ENCODE results near the gene MBNL1.

MBNL1 gene

GRCh38 chr3:152390647-152391046, 121.9 kb downstream of the MBNL1 start:
- Histone ChIP-seq H3K79me2 (ENCODE audit: insufficient read depth, low read length) (peaks cover 100% of the 10 kb centered on the region), H3K9ac (ENCODE audit: low read depth, low read length) (no peak overlapping the region), H3K4me2 (ENCODE audit: insufficient read depth, low read length) (no peak overlapping the region), H3K9me3 (ENCODE audit: insufficient read depth, low read length, severe bottlenecking) (no peaks in the 10 kb centered on the region), H3K27me3 (ENCODE audit: insufficient read depth, low read length, poor library complexity) (no peaks in the 10 kb centered on the region), H3K4me3 (ENCODE audit: low read depth in 1 of 2, low read length in 2 of 2) (no peak overlapping the region), H3K4me1 (ENCODE audit: insufficient read depth, low read length) (no peaks in the 10 kb centered on the region), H2AFZ (ENCODE audit: low read depth, low read length) (no peak overlapping the region), H4K20me1 (ENCODE audit: insufficient read depth, low read length) (peaks cover 68% of the 10 kb centered on the region), H3K27ac (ENCODE audit: low read length) (no peak overlapping the region), H3K36me3 (ENCODE audit: insufficient read depth, low read length) (peaks cover 39% of the 10 kb centered on the region)
- DNase-seq, result no peak
- TF ChIP-seq CTCF (IDR thresholded peaks at IDR 0.05; ENCODE audit: borderline replicate concordance, extremely low read depth, low read length, poor library complexity, severe bottlenecking) (no peak), EZH2 (IDR thresholded peaks at IDR 0.05; ENCODE audit: borderline replicate concordance, low read depth, low read length, severe bottlenecking) (no peak)
- ATAC-seq (ENCODE audit: insufficient read depth, low read depth), result peak; percentile 32; the same call in 1 of the 3 replicates

GRCh38 chr3:152391671-152392070, 122.9 kb downstream of the MBNL1 start:
- no peaks in the 10 kb centered on the region for H3K4me1 ChIP-seq (ENCODE audit: insufficient read depth, low read length)
- peaks cover 100% of the 10 kb centered on the region for H3K79me2 ChIP-seq (ENCODE audit: insufficient read depth, low read length)
- H3K9ac ChIP-seq (ENCODE audit: low read depth, low read length), result no peak overlapping the region
- no peak overlapping the region for H3K27ac ChIP-seq (ENCODE audit: low read length)
- peaks cover 47% of the 10 kb centered on the region for H3K36me3 ChIP-seq (ENCODE audit: insufficient read depth, low read length)
- H3K9me3 ChIP-seq (ENCODE audit: insufficient read depth, low read length, severe bottlenecking), result no peaks in the 10 kb centered on the region
- peaks cover 69% of the 10 kb centered on the region for H4K20me1 ChIP-seq (ENCODE audit: insufficient read depth, low read length)
- H3K27me3 ChIP-seq (ENCODE audit: insufficient read depth, low read length, poor library complexity), result no peaks in the 10 kb centered on the region
- no peak for ATAC-seq (ENCODE audit: insufficient read depth, low read depth)
- TF ChIP-seq EZH2 (IDR thresholded peaks at IDR 0.05; ENCODE audit: borderline replicate concordance, low read depth, low read length, severe bottlenecking), result no peak
- no peak for TF ChIP-seq CTCF (IDR thresholded peaks at IDR 0.05; ENCODE audit: borderline replicate concordance, extremely low read depth, low read length, poor library complexity, severe bottlenecking)
- H3K4me3 ChIP-seq (ENCODE audit: low read depth in 1 of 2, low read length in 2 of 2), result no peak overlapping the region
- DNase-seq, result no peak
- H3K4me2 ChIP-seq (ENCODE audit: insufficient read depth, low read length), result no peak overlapping the region
- no peak overlapping the region for H2AFZ ChIP-seq (ENCODE audit: low read depth, low read length)

- Histone ChIP-seq H3K27me3 (ENCODE audit: insufficient read depth, low read length, poor library complexity) (no peaks in the 10 kb centered on the region), H3K9ac (ENCODE audit: low read depth, low read length) (no peak overlapping the region), H3K27ac (ENCODE audit: low read length) (no peak overlapping the region), H4K20me1 (ENCODE audit: insufficient read depth, low read length) (peaks cover 75% of the 10 kb centered on the region), H3K9me3 (ENCODE audit: insufficient read depth, low read length, severe bottlenecking) (no peaks in the 10 kb centered on the region), H3K4me1 (ENCODE audit: insufficient read depth, low read length) (no peaks in the 10 kb centered on the region), H3K4me3 (ENCODE audit: low read depth in 1 of 2, low read length in 2 of 2) (no peak overlapping the region), H3K4me2 (ENCODE audit: insufficient read depth, low read length) (no peak overlapping the region), H3K36me3 (ENCODE audit: insufficient read depth, low read length) (peaks cover 54% of the 10 kb centered on the region), H2AFZ (ENCODE audit: low read depth, low read length) (no peak overlapping the region), H3K79me2 (ENCODE audit: insufficient read depth, low read length) (peaks cover 100% of the 10 kb centered on the region)
- no peak for ATAC-seq (ENCODE audit: insufficient read depth, low read depth)
- TF ChIP-seq CTCF (IDR thresholded peaks at IDR 0.05; ENCODE audit: borderline replicate concordance, extremely low read depth, low read length, poor library complexity, severe bottlenecking) (no peak), EZH2 (IDR thresholded peaks at IDR 0.05; ENCODE audit: borderline replicate concordance, low read depth, low read length, severe bottlenecking) (no peak)
- DNase-seq, result no peak
Observed at GRCh38 chr3:152392272-152392880, 123.6 kb downstream of the MBNL1 start.

Measured in DND-41 (cell line).